Fibroblast of the aortic adventitia (primary cell): ENCODE measurements around the gene DESI2. TPM values are rescaled to one million over a fixed set of nuclear protein-coding genes. Genes with fewer than 3 reads are reported as not detected.

Experiments
- DNase-seq: peaks from one replicate; pipeline ENCODE4 v3.0.0-alpha.2; 2010; ENCODE audit warnings: low read depth
- H3K4me3 ChIP-seq: 2 replicates; pipeline ENCODE4 v1.5.1; 2011; ENCODE audit warnings: low read depth, mild to moderate bottlenecking, control low read depth, low read length, moderate library complexity
- CTCF ChIP-seq: IDR thresholded peaks from 2 replicates; pipeline ENCODE4 v1.5.1; 2011; ENCODE audit warnings: mild to moderate bottlenecking, low read length, control low read depth, inconsistent platforms; ENCODE audit not compliant: insufficient read depth
- total RNA-seq: library from RNA; depleted of rRNA; stranded (reverse); fragments of >200 nt; gene quantifications from 2 replicates; pipeline ENCODE4 v1.2.3, GENCODE V29; 2012; ENCODE audit warnings: low replicate concordance

Gene DESI2
- total RNA-seq, 1 donor = 54.7 TPM

GRCh38 chr1:244712669-244713068, 59.7 kb downstream of the DESI2 start:
- no peak for DNase-seq
- no peak for TF ChIP-seq CTCF
- no peak overlapping the region for H3K4me3 ChIP-seq

GRCh38 chr1:244713332-244713731, 60.4 kb downstream of the DESI2 start:
- TF ChIP-seq CTCF = no peak
- H3K4me3 ChIP-seq = no peak overlapping the region
- no peak for DNase-seq

GRCh38 chr1:244727871-244728474, 75.0 kb downstream of the DESI2 start:
- H3K4me3 ChIP-seq = no peak overlapping the region
- DNase-seq = no peak
- no peak for TF ChIP-seq CTCF

GRCh38 chr1:244730153-244730933, 77.4 kb downstream of the DESI2 start:
- TF ChIP-seq CTCF = peak; percentile 7
- peak; percentile 46 for DNase-seq
- peak overlapping the region; percentile 63 for H3K4me3 ChIP-seq

GRCh38 chr1:244730934-244731434, 78.1 kb downstream of the DESI2 start:
- H3K4me3 ChIP-seq = peak overlapping the region; percentile 63
- TF ChIP-seq CTCF = no peak
- DNase-seq = no peak

- no peak for DNase-seq
- no peak for TF ChIP-seq CTCF
- no peak overlapping the region for H3K4me3 ChIP-seq
Observed at GRCh38 chr1:244731651-244732050, 78.7 kb downstream of the DESI2 start.
